GM19239 (cell line): Measurements from ENCODE around the gene MINDY3.

Source experiments
- DNase-seq: peaks from one replicate; pipeline ENCODE4 v3.0.0; 2011; ENCODE audit warnings: low spot score; ENCODE audit not compliant: insufficient read length
- FAIRE-seq: peaks from 2 replicates; lab custom pipeline; 2011; peaks lifted over from hg19 to GRCh38; lab: Jason Lieb, UNC

Gene MINDY3

DNA sequence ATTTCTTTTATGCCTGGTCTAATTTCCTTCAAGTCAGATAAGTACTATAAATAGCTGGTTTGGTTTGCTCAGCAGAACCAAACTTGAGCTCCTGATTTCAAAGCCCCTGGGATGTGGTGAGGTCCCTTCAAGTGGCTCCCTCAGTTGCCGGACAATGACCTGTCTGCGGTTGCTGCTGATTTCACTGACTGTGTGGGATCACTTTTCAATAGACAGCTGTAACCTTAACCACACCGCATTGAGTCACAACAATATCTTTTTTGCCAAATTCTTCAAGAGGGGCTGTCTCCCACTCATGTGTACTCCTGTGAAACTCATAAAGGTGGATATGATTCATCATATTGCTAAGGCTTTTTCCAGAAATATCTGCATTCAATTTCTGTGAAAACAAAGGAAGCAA is 117.5 kb downstream of the MINDY3 start:
- no peak for FAIRE-seq
- no peak for DNase-seq

DNA sequence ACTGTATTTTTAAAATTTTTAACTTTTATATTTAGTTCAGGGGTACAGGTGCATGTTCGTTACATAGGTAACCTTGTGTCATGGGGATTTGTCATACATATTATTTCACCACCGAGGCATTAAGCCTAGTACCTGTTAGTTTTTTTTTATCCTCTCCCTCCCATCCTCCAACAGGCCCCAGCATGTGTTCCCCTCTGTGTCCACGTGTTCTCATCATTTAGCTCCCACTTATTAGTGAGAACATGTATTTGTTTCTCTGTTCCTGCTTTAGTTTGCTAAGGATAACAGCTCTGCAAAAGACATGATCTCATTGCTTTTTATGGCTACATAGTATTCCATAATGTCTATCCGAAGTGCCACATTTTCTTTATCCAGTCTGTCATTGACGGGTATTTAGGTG is 118.2 kb downstream of the MINDY3 start:
- FAIRE-seq = no peak
- DNase-seq = no peak

- DNase-seq = no peak
- no peak for FAIRE-seq
Observed at GRCh38 chr10:15741581-15741980, 118.7 kb downstream of the MINDY3 start.

GRCh38 chr10:15740261-15740660 is 120.0 kb downstream of the MINDY3 start:
- FAIRE-seq (no peak), DNase-seq (no peak)

DNA sequence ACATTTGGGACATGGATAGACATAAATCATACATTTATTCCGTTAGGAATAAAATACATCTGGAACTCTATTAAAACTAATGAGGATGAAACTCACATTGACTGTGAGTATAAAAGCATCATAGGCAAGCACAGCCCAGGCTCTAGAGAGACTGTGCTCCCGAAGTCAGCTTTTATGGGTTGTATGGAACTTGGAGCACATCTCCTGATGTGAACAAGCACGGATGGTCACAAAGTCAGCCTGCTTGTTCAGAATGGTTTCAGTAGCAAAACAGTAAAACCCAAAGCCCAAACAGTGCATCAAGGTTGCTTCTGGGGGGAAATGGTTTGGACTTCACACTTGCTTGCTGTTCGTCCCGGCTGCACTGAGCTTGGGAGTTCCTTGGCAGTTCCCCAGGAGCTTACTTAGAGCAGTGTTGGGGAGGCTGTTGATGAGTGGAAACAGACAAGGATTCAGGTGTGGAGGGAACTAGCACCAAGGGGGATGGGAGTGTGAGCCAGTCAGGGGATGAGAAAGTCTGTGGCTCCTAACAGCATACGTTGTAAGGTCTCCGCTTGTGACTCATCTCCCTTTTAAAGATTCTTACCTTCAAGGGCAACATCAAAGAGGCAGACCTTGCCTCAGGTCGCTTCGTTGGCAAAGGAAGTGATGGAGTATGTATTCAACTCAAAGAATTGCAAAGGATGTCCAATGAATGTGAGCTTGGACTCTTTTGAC is 120.9 kb downstream of the MINDY3 start:
- no peak for DNase-seq
- no peak for FAIRE-seq

GRCh38 chr10:15738270-15738925 is 121.9 kb downstream of the MINDY3 start:
- DNase-seq = no peak
- FAIRE-seq = no peak

DNA sequence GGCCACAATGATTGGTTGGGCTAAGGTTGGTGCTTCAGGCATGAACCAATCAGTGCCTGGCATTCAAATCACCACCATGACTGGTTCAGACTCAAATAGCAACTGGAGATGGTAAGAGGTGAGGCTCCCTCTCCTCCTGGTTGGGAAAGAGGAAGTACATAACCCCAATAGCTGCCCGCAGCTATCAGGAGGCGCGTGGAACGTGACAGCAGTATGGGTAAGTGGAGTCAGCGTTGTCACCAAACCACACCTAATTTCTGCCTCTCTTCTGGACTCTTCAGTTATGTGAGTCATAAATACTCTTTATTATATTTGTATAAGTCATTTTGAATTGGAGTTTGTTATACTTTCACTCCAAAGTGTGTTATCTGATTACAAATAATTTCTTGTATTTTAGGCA is 122.7 kb downstream of the MINDY3 start:
- DNase-seq (no peak), FAIRE-seq (no peak)

- DNase-seq (no peak), FAIRE-seq (no peak)
Observed at GRCh38 chr10:15735763-15736162, 124.5 kb downstream of the MINDY3 start.

- DNase-seq = no peak
- FAIRE-seq = no peak
Observed at GRCh38 chr10:15730341-15730740, 130.0 kb downstream of the MINDY3 start.

DNA sequence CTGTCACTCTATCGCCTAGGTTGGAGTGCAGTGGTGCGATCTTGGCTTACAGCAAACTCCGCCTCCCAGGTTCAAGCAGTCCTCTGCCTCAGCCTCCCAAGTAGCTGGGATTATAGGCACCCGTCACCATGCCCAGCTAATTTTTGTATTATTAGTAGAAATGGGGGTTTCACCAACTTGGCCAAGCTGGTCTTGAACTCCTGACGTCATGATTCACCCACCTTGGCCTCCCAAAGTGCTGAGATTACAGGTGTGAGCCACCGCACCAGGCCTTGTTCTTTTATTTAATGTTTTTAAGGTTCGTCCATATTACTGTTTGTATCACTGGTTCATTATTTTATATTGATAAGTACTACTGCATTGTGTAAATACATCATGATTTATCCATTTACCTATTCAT is 130.4 kb downstream of the MINDY3 start:
- FAIRE-seq (no peak), DNase-seq (no peak)
